HUDEP-2 (cell line): ENCODE results near the gene MOCOS.
A peak's percentile ranks its signal among the peaks of the same experiment; 100 is the strongest.
"Not testable (repeated sequence)": the region's sequence is repeated elsewhere in the genome, so short reads cannot be mapped to it uniquely, and the experiment has no call there.

Experiments
- DNase-seq, 76 experiments: peaks; one replicate each; lab custom pipeline; 2025; ENCODE audit not compliant: unreplicated experiment in 76 of 76; lab: John Stamatoyannopoulos, UW

Gene MOCOS

GRCh38 chr18:36187193-36187825, at the start of gene MOCOS:
Gene MOCOS (plus strand): TSS chr18:36187497. CDS start chr18:36187540, 43 bp downstream.
- DNase-seq: peak in 38 of 76 experiments; percentile 1 to 66 (median 34)

GRCh38 chr18:36139245-36139644, 48.1 kb upstream of the MOCOS start:
- no peak for DNase-seq

- DNase-seq: no peak
Observed at GRCh38 chr18:36141576-36141975, 45.7 kb upstream of the MOCOS start.

- no peak for DNase-seq
Observed at GRCh38 chr18:36142751-36143150, 44.5 kb upstream of the MOCOS start.

GRCh38 chr18:36143391-36143790, 43.9 kb upstream of the MOCOS start:
- DNase-seq: no peak

GRCh38 chr18:36149514-36150289, 37.6 kb upstream of the MOCOS start:
- DNase-seq: no peak

- DNase-seq: no peak
Observed at GRCh38 chr18:36152781-36153180, 34.5 kb upstream of the MOCOS start.

- DNase-seq: no peak
Observed at GRCh38 chr18:36153203-36153602, 34.1 kb upstream of the MOCOS start.

- no peak for DNase-seq
Observed at GRCh38 chr18:36153771-36154170, 33.5 kb upstream of the MOCOS start.

GRCh38 chr18:36155851-36156757, 31.2 kb upstream of the MOCOS start:
- no peak for DNase-seq

GRCh38 chr18:36157441-36157840, 29.9 kb upstream of the MOCOS start:
- DNase-seq: no peak

GRCh38 chr18:36158266-36158867, 28.9 kb upstream of the MOCOS start:
- no peak for DNase-seq

GRCh38 chr18:36160959-36161371, 26.3 kb upstream of the MOCOS start:
- no peak for DNase-seq

- DNase-seq: no peak
Observed at GRCh38 chr18:36162981-36163380, 24.3 kb upstream of the MOCOS start.

GRCh38 chr18:36167692-36168218, 19.5 kb upstream of the MOCOS start:
- no peak for DNase-seq

- not testable (repeated sequence) for DNase-seq
Observed at GRCh38 chr18:36168296-36168695, 19.0 kb upstream of the MOCOS start.

GRCh38 chr18:36169938-36170337, 17.4 kb upstream of the MOCOS start:
- peak in 2 of 76 experiments; percentile 22 to 30 for DNase-seq

- DNase-seq: no peak
Observed at GRCh38 chr18:36175481-36175880, 11.8 kb upstream of the MOCOS start.

- peak in 3 of 76 experiments; percentile 6 to 11 (median 7) for DNase-seq
Observed at GRCh38 chr18:36176177-36176584, 11.1 kb upstream of the MOCOS start.

- DNase-seq: no peak
Observed at GRCh38 chr18:36176711-36177110, 10.6 kb upstream of the MOCOS start.
